M059J (cell line): ENCODE results near the gene CEBPG. TPM values are rescaled to one million over a fixed set of nuclear protein-coding genes. Genes with fewer than 3 reads are reported as not detected.
A peak's percentile ranks its signal among the peaks of the same experiment; 100 is the strongest.

ENCODE experiments used
- DNase-seq: peaks from one replicate; pipeline ENCODE4 v3.0.0-alpha.2; 2012; ENCODE audit warnings: low read depth
- total RNA-seq: library from RNA; depleted of rRNA; stranded (reverse); fragments of >200 nt; shearing (Covaris generic); gene quantifications from 2 replicates; pipeline ENCODE4 v1.2.3, GENCODE V29; 2014

CEBPG gene
- total RNA-seq, 1 experiment from 2014 or later, result 16.8 TPM

GRCh38 chr19:33405553-33406461 is 32.3 kb downstream of the CEBPG start:
- DNase-seq, result no peak

DNA sequence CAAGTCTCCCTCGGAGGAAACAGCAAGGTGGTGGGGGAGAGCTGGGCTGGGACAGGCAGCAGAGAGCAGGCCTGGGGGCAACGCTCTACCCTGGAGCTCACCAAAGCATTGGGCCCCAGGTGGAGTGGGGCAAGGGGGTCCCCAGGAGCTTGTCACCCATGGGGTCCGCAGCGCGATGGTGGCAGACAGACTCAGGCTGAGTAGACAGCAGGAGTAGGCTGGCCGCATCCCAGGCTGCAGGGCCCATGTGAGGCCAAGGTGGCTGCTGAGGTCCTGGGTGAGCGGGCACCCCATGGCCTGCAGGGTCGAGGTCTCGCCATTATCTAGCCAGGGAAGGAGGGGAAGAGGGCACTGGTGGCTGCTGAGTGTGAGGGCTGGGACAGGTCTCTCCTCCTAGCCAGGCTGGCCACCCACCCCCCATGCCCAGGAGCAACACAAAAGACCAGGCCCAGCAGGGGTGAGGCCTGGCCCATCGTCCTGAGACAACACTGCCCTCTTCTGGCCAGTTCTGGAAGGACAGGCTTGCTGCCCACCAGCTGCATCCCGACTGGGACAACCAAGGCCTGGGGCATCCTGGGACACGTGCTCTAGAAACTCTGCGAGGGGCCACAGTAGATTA is 33.1 kb downstream of the CEBPG start:
- DNase-seq, result peak; percentile 35

- DNase-seq, result no peak
Measured at GRCh38 chr19:33407140-33407551, 33.6 kb downstream of the CEBPG start.

DNA sequence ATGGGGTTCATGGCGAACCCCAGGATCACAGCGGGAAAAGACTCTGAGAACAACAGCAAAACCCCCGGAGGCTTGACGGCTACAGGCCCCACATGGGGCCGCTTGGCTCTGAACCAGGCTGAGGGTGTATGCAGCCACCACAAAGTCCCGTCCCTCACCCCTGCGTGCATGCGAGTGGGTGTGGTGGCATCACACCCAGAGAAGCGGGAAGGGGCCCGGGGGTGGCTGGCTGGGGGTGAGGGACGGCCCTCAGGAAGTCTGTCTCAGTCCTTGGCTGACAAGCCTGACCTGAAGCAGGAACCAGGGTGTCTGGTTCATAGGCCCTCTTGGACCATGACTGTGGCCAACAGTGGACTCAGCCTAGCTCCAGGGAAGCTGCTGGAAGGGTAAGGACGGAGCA is 34.2 kb downstream of the CEBPG start:
- no peak for DNase-seq

DNA sequence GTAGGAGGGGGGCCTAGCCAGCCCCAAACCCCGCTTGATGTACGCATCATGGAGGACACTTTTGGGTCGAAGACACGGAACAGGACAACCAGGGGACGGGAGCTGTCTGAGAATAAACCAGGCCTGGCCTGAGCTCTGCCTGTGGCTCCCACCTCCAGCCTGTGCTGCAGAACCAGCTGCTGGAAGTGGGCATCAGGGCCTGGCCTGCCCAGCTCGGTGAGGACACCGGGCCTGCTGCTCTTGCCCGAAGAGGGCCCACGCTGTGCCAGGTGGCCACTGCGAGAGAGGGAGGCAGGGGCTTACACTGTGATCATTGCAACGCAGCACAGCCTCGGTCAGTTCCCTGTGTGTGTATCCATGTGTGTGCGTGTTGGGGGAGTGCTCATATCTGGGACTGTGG is 34.6 kb downstream of the CEBPG start:
- no peak for DNase-seq

DNA sequence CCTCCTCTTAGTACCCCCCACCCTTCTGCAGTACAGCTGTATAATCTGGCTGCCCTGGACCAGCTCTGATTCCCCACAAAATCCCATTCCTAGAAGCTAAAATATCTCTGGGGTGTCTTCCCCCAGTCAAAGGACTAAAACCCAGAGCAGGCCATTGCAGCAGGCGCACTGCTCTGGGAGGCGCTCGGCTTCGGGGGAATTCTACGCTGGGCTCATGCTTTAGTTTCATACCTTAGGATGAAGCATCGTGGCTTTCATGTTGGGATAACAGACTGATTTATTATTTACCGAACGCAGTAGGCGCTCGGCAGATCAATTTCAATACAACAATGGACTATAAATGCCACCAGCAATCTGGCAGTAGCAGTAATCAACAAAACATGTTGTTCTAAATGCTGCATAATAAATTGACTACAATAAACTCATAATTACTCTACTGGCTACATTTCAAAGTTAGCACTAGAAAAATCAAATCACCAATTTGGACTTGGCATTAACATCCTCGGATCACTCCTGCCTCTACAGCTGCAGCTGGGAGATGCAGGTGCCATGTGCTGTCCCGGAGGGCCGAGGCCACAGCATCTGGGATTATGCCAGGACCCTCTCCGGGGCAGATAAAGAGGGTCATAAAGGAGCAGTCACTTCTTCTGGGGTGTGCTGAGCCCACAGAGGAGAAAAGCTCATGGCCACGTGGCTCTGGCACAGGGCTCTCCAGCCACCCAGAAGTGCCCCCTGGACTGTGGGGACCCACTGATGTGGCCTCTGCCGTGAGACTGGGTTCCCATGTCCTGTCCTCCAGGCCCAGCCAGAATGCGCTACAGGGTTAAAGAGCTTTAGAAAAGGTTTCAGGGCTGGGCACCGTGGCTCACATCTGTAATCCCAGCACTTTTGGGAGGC is 35.3 kb downstream of the CEBPG start:
- DNase-seq, result no peak

- no peak for DNase-seq
Measured at GRCh38 chr19:33409906-33410685, 36.6 kb downstream of the CEBPG start.

DNA sequence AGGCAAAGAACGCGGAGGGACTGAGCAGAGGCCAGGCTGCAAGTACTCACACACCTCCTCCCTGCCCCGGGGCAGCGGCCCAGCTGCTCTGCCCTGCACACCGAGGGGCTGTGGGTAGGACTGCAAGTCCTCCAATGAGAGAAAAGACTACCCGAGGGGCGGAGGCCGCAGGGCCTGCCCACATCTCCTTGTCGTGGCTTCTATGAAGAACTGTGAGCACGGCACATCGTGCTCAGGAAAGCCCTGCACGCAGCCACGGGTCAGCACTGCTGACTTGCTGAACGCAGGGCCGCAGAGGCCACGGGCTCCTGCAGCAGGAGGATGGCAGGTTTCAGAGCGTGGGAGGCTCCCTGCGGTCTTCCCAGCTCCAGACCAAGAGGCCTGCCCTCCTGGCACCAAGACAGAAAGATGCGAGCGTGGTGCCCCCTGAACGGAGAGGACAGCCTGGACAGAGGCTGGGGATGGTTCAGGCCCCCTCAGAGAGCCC is 37.4 kb downstream of the CEBPG start:
- DNase-seq, result no peak

- DNase-seq, result no peak
Measured at GRCh38 chr19:33411621-33412180, 38.2 kb downstream of the CEBPG start.

- no peak for DNase-seq
Measured at GRCh38 chr19:33412601-33413425, 39.3 kb downstream of the CEBPG start.

GRCh38 chr19:33413426-33413725 is 39.9 kb downstream of the CEBPG start:
- no peak for DNase-seq

DNA sequence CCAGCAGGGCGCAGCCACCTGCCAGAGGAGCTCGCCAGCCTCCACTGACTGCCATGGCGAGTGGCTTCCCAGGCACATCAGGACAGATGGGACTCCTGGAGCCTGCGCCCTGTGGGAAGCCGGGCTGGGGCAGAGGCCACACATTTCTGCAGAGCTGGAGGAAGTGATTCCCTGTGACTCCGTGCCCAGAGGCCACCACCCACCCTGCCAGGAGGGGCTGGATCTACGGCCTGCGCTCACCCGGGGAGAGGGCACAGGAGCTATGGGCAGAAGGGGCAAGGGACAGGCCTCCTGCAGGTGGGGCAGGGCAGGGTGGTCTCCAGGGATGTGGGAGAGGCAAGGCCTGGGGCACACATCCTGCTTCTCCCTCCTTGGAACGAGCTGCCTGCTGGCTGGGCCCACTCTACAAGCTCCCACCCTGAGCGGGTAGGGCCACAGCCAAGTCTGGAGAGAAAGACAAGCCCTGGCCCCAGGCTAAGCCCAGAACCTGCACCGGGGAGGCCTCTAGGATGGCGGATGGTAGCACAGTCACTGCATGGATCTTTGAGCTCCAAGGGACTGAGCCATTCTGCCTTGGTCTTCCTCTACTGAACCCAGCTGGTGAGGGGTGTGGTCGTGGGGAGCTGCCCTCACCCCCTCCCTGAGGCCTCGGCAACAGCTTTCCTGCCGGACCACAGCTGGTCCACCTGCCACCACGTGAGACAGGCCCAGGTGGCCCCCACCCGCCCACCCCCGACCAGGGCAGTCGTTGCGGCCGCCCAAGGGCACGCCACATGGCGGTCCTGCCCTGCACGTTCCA is 40.6 kb downstream of the CEBPG start:
- no peak for DNase-seq

DNA sequence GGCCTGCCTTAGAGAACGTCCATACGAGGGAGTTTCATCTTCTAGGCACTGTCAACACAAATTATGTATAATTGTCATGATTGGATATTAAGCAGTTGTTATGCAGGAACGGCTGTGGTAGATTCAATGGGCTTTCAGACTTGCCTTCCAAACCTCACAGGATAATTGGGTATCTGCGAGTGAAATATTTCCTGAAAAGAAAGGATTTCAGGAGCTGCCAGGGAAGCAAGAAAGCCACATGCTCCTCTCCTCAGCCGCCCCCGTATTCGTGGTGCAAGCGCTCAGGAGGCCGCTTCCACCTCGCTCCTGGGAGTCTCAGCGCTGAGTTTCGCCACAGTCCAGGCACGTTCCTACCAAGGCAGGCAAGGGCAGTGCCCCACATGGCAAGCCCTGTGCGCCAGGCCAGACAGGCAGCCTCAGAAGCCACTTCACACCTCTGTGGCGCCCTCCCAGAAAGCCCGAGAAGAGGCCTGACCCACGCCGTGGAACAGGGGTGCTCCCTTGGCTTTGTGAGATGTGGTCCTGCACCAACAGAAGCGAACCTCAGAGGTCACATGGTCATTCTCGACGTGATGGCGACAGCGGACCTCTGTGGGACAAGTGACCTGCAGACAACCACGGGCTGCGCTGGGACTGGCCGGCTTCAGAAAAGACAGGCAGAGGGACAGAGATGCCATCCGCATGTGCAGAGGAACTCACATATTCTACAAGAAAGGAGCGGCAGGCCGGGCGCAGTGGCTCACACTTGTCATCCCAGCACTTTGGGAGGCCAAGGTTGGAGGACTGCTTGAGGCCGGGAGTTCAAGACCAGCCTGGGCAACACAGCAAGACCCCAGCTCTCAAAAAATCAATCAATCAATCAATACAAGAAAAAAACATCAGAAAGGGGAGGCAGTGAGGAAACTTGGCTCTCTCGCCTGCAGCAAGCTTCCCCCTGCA is 41.4 kb downstream of the CEBPG start:
- no peak for DNase-seq

DNA sequence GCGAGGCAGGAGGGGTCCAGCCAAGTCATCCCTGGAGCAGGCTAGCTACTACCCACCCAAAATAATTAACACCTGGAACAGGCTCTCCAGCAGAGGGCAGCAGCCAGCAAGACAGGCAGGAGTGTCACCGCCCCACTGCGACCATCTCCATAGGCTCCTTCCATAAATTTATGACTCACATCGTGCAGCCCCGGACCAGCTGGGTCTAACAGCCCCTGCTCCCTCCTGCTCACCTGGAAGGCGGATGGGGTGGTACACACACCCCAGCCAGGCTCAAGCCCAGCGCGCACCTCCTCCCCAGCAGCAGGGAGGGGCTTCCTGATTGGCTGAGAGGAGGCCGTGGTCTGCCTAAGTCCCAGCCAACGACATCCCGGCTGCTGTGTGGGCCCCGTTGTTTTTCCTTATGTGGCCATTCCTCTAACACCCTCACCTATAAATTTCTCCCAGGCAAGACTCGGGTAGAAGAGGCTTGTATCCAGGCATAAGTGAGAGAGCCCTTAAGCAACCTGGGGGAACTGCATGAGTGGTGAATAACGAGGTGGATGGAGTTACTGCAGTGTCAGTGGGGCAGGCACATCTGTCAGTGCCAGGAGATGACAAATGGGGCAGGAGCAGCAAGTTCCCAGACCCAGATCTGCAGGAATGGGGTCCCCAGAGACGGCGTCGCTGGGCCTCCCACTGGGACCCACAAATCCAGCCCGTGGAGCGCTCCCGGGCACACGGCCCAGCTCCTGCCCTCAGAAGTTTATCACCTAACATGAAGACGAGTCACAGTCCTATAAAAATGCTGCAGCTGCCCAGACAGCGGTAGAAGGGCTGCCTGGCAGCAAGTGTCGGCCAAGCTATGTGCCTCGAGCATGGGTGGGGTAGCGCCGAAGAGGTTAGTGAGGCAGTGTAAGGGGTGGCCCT is 43.1 kb downstream of the CEBPG start:
- peak; percentile 67 for DNase-seq

DNA sequence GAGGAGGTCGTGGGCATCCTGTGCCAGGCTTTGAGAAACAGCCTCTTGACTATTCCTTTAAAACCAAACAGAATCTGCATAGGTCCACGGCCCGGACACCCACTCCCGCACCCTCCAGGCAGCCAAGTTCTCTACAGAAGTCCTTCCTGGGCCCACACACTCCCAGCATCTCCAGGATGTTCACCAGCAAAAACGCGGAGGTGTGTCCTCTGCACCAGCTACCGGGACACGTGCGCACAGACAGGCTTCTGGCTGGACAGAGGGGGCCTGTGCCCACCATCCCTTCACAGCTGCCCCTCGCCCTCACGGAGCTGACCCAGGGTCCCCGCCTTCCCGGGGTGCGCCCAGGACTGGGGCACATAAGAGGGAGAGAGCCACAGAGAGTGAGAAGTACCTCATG is 44.2 kb downstream of the CEBPG start:
- no peak for DNase-seq

GRCh38 chr19:33418461-33418860 is 45.0 kb downstream of the CEBPG start:
- no peak for DNase-seq
